Glutamatergic neuron (in vitro differentiated cells): ENCODE results near the gene OR2B6. TPM values are rescaled to one million over a fixed set of nuclear protein-coding genes. Genes with fewer than 3 reads are reported as not detected.

Experiments used
- DNase-seq: peaks from one replicate; pipeline ENCODE4 v3.0.0; 2022
- H3K27ac Mint-ChIP-seq: one replicate; pipeline ENCODE4 v1.8.0; 2020; ENCODE audit warnings: mild to moderate bottlenecking, mixed read lengths, inconsistent platforms; ENCODE audit not compliant: unreplicated experiment
- H3K27me3 Mint-ChIP-seq: one replicate; pipeline ENCODE4 v1.8.0; 2020; ENCODE audit warnings: mild to moderate bottlenecking, moderate library complexity, mixed read lengths, inconsistent platforms; ENCODE audit not compliant: unreplicated experiment
- H3K36me3 Mint-ChIP-seq: one replicate; pipeline ENCODE4 v1.8.0; 2020; ENCODE audit warnings: mild to moderate bottlenecking, mixed read lengths, inconsistent platforms; ENCODE audit not compliant: unreplicated experiment
- H3K4me1 Mint-ChIP-seq: one replicate; pipeline ENCODE4 v1.8.0; 2020; ENCODE audit warnings: mild to moderate bottlenecking, low read depth, mixed read lengths, inconsistent platforms; ENCODE audit not compliant: unreplicated experiment
- H3K4me3 Mint-ChIP-seq: one replicate; pipeline ENCODE4 v1.8.0; 2020; ENCODE audit warnings: mild to moderate bottlenecking, mixed read lengths, inconsistent platforms; ENCODE audit not compliant: unreplicated experiment
- H3K9me3 Mint-ChIP-seq: one replicate; pipeline ENCODE4 v1.8.0; 2020; ENCODE audit warnings: mild to moderate bottlenecking, moderate library complexity, mixed read lengths, inconsistent platforms; ENCODE audit not compliant: unreplicated experiment
- CTCF ChIP-seq: fragments of 200-600 bp; sonication (generic); IDR thresholded peaks from one replicate; pipeline ENCODE4 v1.5.0; 2021; ENCODE audit not compliant: partially characterized antibody, unreplicated experiment
- total RNA-seq: library from RNA; stranded (reverse); fragmentation: NEBNext Ultra II Directional; extraction: Animal tissue kit (Norgen Biotek cat#: 25700); gene quantifications from one replicate; pipeline ENCODE4 v1.2.1, GENCODE V29; 2021; ENCODE audit not compliant: unreplicated experiment

OR2B6 gene
- total RNA-seq, 1 donor from 2014 or later = not detected

- H3K4me3 Mint-ChIP-seq = no peak overlapping the region
- no peaks in the 10 kb centered on the region for H3K27me3 Mint-ChIP-seq
- H3K27ac Mint-ChIP-seq = no peak overlapping the region
- TF ChIP-seq CTCF = no peak
- no peaks in the 10 kb centered on the region for H3K9me3 Mint-ChIP-seq
- no peak for DNase-seq
- no peaks in the 10 kb centered on the region for H3K4me1 Mint-ChIP-seq
- H3K36me3 Mint-ChIP-seq = no peaks in the 10 kb centered on the region
Observed at GRCh38 chr6:27962506-27962905, 5.5 kb downstream of the OR2B6 start.

GRCh38 chr6:27966044-27966443, 9.0 kb downstream of the OR2B6 start:
- no peak overlapping the region for H3K27ac Mint-ChIP-seq
- no peak for DNase-seq
- peaks cover 4% of the 10 kb centered on the region for H3K36me3 Mint-ChIP-seq
- H3K27me3 Mint-ChIP-seq = no peaks in the 10 kb centered on the region
- H3K9me3 Mint-ChIP-seq = peaks cover 2% of the 10 kb centered on the region
- H3K4me3 Mint-ChIP-seq = no peak overlapping the region
- H3K4me1 Mint-ChIP-seq = no peaks in the 10 kb centered on the region
- TF ChIP-seq CTCF = no peak

GRCh38 chr6:27966816-27967426, 9.9 kb downstream of the OR2B6 start:
- TF ChIP-seq CTCF = no peak
- no peaks in the 10 kb centered on the region for H3K4me1 Mint-ChIP-seq
- peaks cover 4% of the 10 kb centered on the region for H3K36me3 Mint-ChIP-seq
- peaks cover 2% of the 10 kb centered on the region for H3K9me3 Mint-ChIP-seq
- no peak overlapping the region for H3K4me3 Mint-ChIP-seq
- DNase-seq = no peak
- H3K27ac Mint-ChIP-seq = no peak overlapping the region
- H3K27me3 Mint-ChIP-seq = no peaks in the 10 kb centered on the region

- Mint-ChIP-seq H3K36me3 (peaks cover 4% of the 10 kb centered on the region), H3K27ac (no peak overlapping the region), H3K27me3 (no peaks in the 10 kb centered on the region), H3K9me3 (peaks cover 2% of the 10 kb centered on the region), H3K4me3 (no peak overlapping the region), H3K4me1 (no peaks in the 10 kb centered on the region)
- DNase-seq = no peak
- TF ChIP-seq CTCF = no peak
Observed at GRCh38 chr6:27970444-27970843, 13.4 kb downstream of the OR2B6 start.

- H3K27me3 Mint-ChIP-seq = no peaks in the 10 kb centered on the region
- H3K9me3 Mint-ChIP-seq = peaks cover 2% of the 10 kb centered on the region
- H3K4me3 Mint-ChIP-seq = no peak overlapping the region
- no peak for DNase-seq
- TF ChIP-seq CTCF = no peak
- no peak overlapping the region for H3K27ac Mint-ChIP-seq
- H3K4me1 Mint-ChIP-seq = peaks cover 3% of the 10 kb centered on the region
- H3K36me3 Mint-ChIP-seq = peaks cover 4% of the 10 kb centered on the region
Observed at GRCh38 chr6:27972750-27973149, 15.7 kb downstream of the OR2B6 start.
